ENCODE data around the gene SRRD.

GRCh38 chr22:26499188-26499703, 15.6 kb downstream of the SRRD start:
- TF ChIP-seq, protein P1, sequence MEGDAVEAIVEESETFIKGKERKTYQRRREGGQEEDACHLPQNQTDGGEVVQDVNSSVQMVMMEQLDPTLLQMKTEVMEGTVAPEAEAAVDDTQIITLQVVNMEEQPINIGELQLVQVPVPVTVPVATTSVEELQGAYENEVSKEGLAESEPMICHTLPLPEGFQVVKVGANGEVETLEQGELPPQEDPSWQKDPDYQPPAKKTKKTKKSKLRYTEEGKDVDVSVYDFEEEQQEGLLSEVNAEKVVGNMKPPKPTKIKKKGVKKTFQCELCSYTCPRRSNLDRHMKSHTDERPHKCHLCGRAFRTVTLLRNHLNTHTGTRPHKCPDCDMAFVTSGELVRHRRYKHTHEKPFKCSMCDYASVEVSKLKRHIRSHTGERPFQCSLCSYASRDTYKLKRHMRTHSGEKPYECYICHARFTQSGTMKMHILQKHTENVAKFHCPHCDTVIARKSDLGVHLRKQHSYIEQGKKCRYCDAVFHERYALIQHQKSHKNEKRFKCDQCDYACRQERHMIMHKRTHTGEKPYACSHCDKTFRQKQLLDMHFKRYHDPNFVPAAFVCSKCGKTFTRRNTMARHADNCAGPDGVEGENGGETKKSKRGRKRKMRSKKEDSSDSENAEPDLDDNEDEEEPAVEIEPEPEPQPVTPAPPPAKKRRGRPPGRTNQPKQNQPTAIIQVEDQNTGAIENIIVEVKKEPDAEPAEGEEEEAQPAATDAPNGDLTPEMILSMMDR (IDR thresholded peaks at IDR 0.05), result no peak
- TF ChIP-seq POLR2A (IDR thresholded peaks at IDR 0.05), result no peak

Data from adrenal gland (tissue), 5 donors.